Lower leg skin (tissue), 4 donors: ENCODE results near the gene DCAF4. TPM values are rescaled to one million over a fixed set of nuclear protein-coding genes. Genes with fewer than 3 reads are reported as not detected.
A peak's percentile ranks its signal among the peaks of the same experiment; 100 is the strongest.

Experiments used
- DNase-seq, 2 donors: peaks; one replicate each; pipeline ENCODE4 v3.0.0-alpha.2; 2019; ENCODE audit warnings: low spot score in 2 of 2
- H3K4me3 ChIP-seq: fragments of 200-600 bp; sonication (generic); 2 replicates; pipeline ENCODE4 v1.5.1; 2017; ENCODE audit warnings: mild to moderate bottlenecking, low read depth; ENCODE audit not compliant: poor library complexity, severe bottlenecking
- CTCF ChIP-seq, 3 donors: fragments of 450-650 bp; IDR thresholded peaks; one replicate each; pipeline ENCODE4 v1.5.1; 2016; ENCODE audit warnings: antibody characterized with exemption in 3 of 3, mild to moderate bottlenecking in 3 of 3, moderate library complexity in 2 of 3
- POLR2A ChIP-seq, 2 donors: fragments of 450-650 bp; IDR thresholded peaks; one replicate each; pipeline ENCODE4 v1.6.1; 2016 to 2017; ENCODE audit warnings: antibody characterized with exemption in 2 of 2, mild to moderate bottlenecking in 1 of 2, moderate library complexity in 1 of 2
- WGBS, 2 donors: methylation state at CpG; one replicate each; pipeline ENCODE4 v1.1.5; 2018; 5-methylcytosine and 5-hydroxymethylcytosine counted together
- intact Hi-C: fragments of 100-400 bp; cut with DNase I; formaldehyde crosslinking; loops from one replicate; pipeline ENCODE4 v1.15.0; 2023; ENCODE audit warnings: low total_unique reads
- total RNA-seq, 4 donors: library from RNA; depleted of rRNA; stranded (reverse); fragments of >200 nt; gene quantifications; one replicate each; pipeline ENCODE4 v1.1.0, GENCODE V29; 2016

Gene DCAF4
- total RNA-seq, 4 donors from 2014 or later: 24.0 to 40.5 (median 35.8) TPM

GRCh38 chr14:72892103-72892878 is 34.0 kb upstream of the DCAF4 start:
- intact Hi-C loops: no loop called here
- WGBS, 2 donors: 0 to 1% methylated on average over 46 of the region's 47 CpGs

GRCh38 chr14:72892879-72893635 is 33.2 kb upstream of the DCAF4 start:
- intact Hi-C loops: no loop called here
- TF ChIP-seq POLR2A (IDR thresholded peaks at IDR 0.05): no peak
- TF ChIP-seq CTCF (IDR thresholded peaks at IDR 0.05): no peak
- WGBS, 2 donors: 1% methylated on average over 30 to 39 of the region's 68 CpGs
- H3K4me3 ChIP-seq: peak overlapping the region; percentile 57
- DNase-seq: no peak

More at GRCh38 chr14:72892103-72892878, 34.0 kb upstream of the DCAF4 start:
- TF ChIP-seq CTCF (IDR thresholded peaks at IDR 0.05) (no peak), POLR2A (IDR thresholded peaks at IDR 0.05) (no peak)
- peak overlapping the region; percentile 57 for H3K4me3 ChIP-seq
- DNase-seq: no peak

- DNase-seq: peak; percentile 96 to 99
- H3K4me3 ChIP-seq: peak within 1 kb of the TSS; percentile 57
- WGBS, 2 donors: 0 to 1% methylated on average over 43 to 52 of the region's 54 CpGs
- TF ChIP-seq CTCF (IDR thresholded peaks at IDR 0.05) (no peak), POLR2A (IDR thresholded peaks at IDR 0.05) (no peak)
- intact Hi-C loops: no loop called here
Measured at GRCh38 chr14:72893636-72894322, 32.5 kb upstream of the DCAF4 start, which contains the start of gene DPF3. Gene DPF3, minus strand, starts transcription at chr14:72894101. Its CDS starts 13 bp downstream, at chr14:72894088.

GRCh38 chr14:72894323-72894622 is 32.0 kb upstream of the DCAF4 start:
- H3K4me3 ChIP-seq: peak overlapping the region; percentile 26
- intact Hi-C loops: no loop called here
- TF ChIP-seq POLR2A (IDR thresholded peaks at IDR 0.05) (no peak), CTCF (IDR thresholded peaks at IDR 0.05) (no peak)
- no peak for DNase-seq
- WGBS, 2 donors: 1% methylated on average over 11 of the region's 11 CpGs

GRCh38 chr14:72894623-72895378 is 31.5 kb upstream of the DCAF4 start:
- H3K4me3 ChIP-seq: peak overlapping the region; percentile 26
- no peak for DNase-seq
- 4 to 5% methylated on average over 25 of the region's 25 CpGs for WGBS, 2 donors
- intact Hi-C loops: no loop called here
- no peak for TF ChIP-seq POLR2A (IDR thresholded peaks at IDR 0.05)
